Kidney epithelial cell (primary cell): Measurements from ENCODE around the gene SP100. TPM values are rescaled to one million over a fixed set of nuclear protein-coding genes. Genes with fewer than 3 reads are reported as not detected.
"Not testable (repeated sequence)": the region's sequence is repeated elsewhere in the genome, so short reads cannot be mapped to it uniquely, and the experiment has no call there.

Experiments used
- DNase-seq: peaks from one replicate; pipeline ENCODE4 v3.0.0-alpha.2; 2010; ENCODE audit warnings: low read depth
- H3K27me3 ChIP-seq: 2 replicates; pipeline ENCODE4 v1.6.0; 2011; ENCODE audit warnings: low read length; ENCODE audit not compliant: control insufficient read depth, insufficient read depth
- H3K36me3 ChIP-seq: 2 replicates; pipeline ENCODE4 v1.5.1; 2011; ENCODE audit warnings: low read length; ENCODE audit not compliant: control insufficient read depth, insufficient read depth
- H3K4me3 ChIP-seq: 2 replicates; pipeline ENCODE4 v1.5.1; 2011; ENCODE audit warnings: low read depth, mild to moderate bottlenecking, control low read depth, low read length
- CTCF ChIP-seq: IDR thresholded peaks from 2 replicates; pipeline ENCODE4 v1.5.1; 2011; ENCODE audit warnings: mild to moderate bottlenecking, moderate library complexity, low read length, control low read depth, inconsistent platforms; ENCODE audit not compliant: insufficient read depth, poor library complexity, severe bottlenecking
- total RNA-seq: library from RNA; depleted of rRNA; stranded (reverse); fragments of >200 nt; gene quantifications from 2 replicates; pipeline ENCODE4 v1.2.3, GENCODE V29; 2015

Gene SP100
- total RNA-seq, 1 donor from 2014 or later: 48.0 TPM

GRCh38 chr2:230400041-230400440, 16.0 kb upstream of the SP100 start:
- DNase-seq: no peak
- Histone ChIP-seq H3K27me3 (no peaks in the 10 kb centered on the region), H3K4me3 (no peak overlapping the region), H3K36me3 (no peaks in the 10 kb centered on the region)
- no peak for TF ChIP-seq CTCF

- no peak for TF ChIP-seq CTCF
- no peaks in the 10 kb centered on the region for H3K36me3 ChIP-seq
- H3K4me3 ChIP-seq: no peak overlapping the region
- DNase-seq: no peak
- no peaks in the 10 kb centered on the region for H3K27me3 ChIP-seq
Measured at GRCh38 chr2:230400454-230400853, 15.5 kb upstream of the SP100 start.

DNA sequence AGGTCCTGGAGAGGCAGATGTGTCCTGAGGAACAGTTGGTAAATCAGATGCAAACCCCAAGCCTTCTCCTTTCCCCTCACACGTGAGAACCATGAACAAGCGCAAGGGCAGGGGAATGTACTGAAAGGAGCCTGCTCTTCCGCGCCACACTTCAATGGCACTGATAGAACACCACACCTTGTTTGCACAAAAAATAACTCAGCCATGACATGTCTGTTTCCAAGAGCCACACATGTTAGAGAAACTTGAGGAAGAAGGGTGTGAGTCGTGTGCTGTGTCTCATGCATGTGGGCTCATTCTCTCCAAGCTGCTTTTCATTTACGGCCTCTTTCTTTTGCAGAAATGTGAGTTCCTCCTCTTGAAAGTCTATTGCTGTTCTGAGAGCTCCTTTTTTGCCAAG, 15.0 kb upstream of the SP100 start:
- not testable (repeated sequence) for H3K4me3 ChIP-seq, DNase-seq, H3K27me3 ChIP-seq, H3K36me3 ChIP-seq

DNA sequence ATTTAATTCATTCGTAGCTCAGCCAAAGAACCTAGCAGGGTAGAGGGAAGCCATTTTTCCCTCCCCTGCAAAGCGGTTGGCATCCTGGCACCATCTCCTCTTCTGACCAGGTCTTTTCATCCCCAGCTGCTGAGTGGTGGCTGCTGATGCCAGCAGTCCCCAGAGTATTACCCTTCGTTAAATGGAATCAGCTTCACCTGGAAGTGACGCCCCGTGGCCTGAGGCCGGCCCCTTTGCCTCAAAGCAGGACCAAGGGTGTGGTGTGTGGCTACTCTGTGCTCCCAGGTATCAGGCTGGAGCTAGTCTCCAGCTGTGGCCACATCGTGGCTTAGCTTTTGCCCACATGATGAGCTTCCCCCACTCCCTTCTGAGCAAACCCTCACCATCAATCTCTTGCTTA, 12.3 kb upstream of the SP100 start:
- Histone ChIP-seq H3K27me3 (no peaks in the 10 kb centered on the region), H3K36me3 (no peaks in the 10 kb centered on the region), H3K4me3 (no peak overlapping the region)
- no peak for TF ChIP-seq CTCF
- DNase-seq: no peak

DNA sequence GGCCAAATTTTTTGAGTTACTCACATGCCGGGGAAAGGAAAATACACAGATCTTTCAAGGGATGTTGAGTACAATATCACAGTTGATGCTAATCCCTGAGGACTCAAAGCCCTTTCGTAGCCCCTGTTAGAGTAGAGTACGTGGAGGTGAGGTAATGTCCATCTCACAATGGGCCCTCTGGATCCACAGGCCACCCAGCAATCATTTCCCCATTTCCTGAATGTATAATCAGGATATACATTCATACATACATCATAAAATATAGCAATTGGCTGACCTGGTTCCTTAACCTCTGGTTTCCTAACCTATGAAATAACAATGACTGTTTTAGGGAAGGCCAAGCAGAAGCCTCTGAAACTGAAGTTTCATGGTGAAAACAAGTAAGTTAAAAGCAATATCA, 10.2 kb upstream of the SP100 start:
- Histone ChIP-seq H3K27me3 (no peaks in the 10 kb centered on the region), H3K36me3 (no peaks in the 10 kb centered on the region), H3K4me3 (no peak overlapping the region)
- no peak for DNase-seq
- no peak for TF ChIP-seq CTCF

GRCh38 chr2:230408244-230408842, 7.7 kb upstream of the SP100 start:
- Histone ChIP-seq H3K27me3 (no peaks in the 10 kb centered on the region), H3K4me3 (no peak overlapping the region), H3K36me3 (no peaks in the 10 kb centered on the region)
- TF ChIP-seq CTCF: no peak
- DNase-seq: no peak

DNA sequence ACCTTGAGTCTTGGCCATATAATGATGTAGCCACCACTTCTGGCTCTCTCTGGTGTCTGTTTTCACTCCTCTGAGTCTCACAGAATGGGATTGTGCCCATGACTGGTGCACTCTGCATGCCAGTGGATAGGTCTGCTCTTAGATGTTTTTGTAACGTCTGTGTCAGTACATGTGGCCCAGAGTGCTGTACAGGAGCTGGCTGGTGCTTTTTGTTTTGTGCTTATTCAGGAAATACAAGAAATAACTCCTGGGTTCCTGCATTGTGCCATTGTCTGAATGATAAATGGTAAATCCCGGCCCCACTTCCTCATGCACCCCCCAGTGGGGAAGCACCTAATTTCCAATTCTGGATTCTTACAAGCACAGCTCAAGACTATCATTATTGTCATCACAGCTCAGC, 6.7 kb upstream of the SP100 start:
- not testable (repeated sequence) for DNase-seq, H3K27me3 ChIP-seq

More for the DNA sequence above, 6.7 kb upstream of the SP100 start:
- not testable (repeated sequence) for H3K4me3 ChIP-seq, H3K36me3 ChIP-seq
